Sigmoid colon (tissue), 7 donors: ENCODE measurements around the gene WWC2. TPM values are rescaled to one million over a fixed set of nuclear protein-coding genes. Genes with fewer than 3 reads are reported as not detected.

ENCODE experiments used
- DNase-seq: peaks from one replicate; pipeline ENCODE4 v3.0.0-alpha.2; 2019
- H3K27ac ChIP-seq, 4 donors: fragments of 200-600 bp; sonication (generic); one replicate each; pipeline ENCODE4 v1.5.1; 2016 to 2019; ENCODE audit warnings: mild to moderate bottlenecking in 1 of 4
- H3K27me3 ChIP-seq, 3 donors: fragments of 200-600 bp; sonication (generic); one replicate each; pipeline ENCODE4 v1.5.1; 2019; ENCODE audit warnings: mild to moderate bottlenecking in 1 of 3
- H3K36me3 ChIP-seq, 4 donors: fragments of 200-600 bp; sonication (generic); one replicate each; pipeline ENCODE4 v1.5.1; 2016 to 2019
- H3K4me1 ChIP-seq, 4 donors: fragments of 200-600 bp; sonication (generic); one replicate each; pipeline ENCODE4 v1.5.1; 2017 to 2019
- H3K4me3 ChIP-seq, 4 donors: fragments of 200-600 bp; sonication (generic); one replicate each; pipeline ENCODE4 v1.5.1; 2017 to 2019; ENCODE audit warnings: mild to moderate bottlenecking in 2 of 4, moderate library complexity in 1 of 4
- H3K9me3 ChIP-seq, 4 donors: fragments of 200-600 bp in 3 of 4; sonication (generic) in 3 of 4; one replicate each; pipeline versions ENCODE4 v1.5.1 to v1.6.1; 2013 to 2019
- EP300 ChIP-seq, 4 donors: sonication (generic); formaldehyde crosslinking; IDR thresholded peaks; one replicate each; pipeline ENCODE4 v1.6.1; 2017; ENCODE audit warnings: antibody characterized with exemption in 4 of 4
- POLR2A ChIP-seq, 2 donors: fragments of 450-650 bp; IDR thresholded peaks; one replicate each; pipeline ENCODE4 v1.6.1; 2016; ENCODE audit warnings: antibody characterized with exemption in 2 of 2, mild to moderate bottlenecking in 2 of 2, moderate library complexity in 2 of 2
- POLR2AphosphoS5 ChIP-seq, 4 donors: sonication (generic); formaldehyde crosslinking; IDR thresholded peaks; one replicate each; pipeline ENCODE4 v1.6.1; 2017; ENCODE audit warnings: antibody characterized with exemption in 4 of 4
- WGBS, 2 donors: extraction: QIAGEN DNeasy Blood & Tissue Kit; methylation state at CpG; one replicate each; pipeline ENCODE4 v1.1.7; 2013; 5-methylcytosine and 5-hydroxymethylcytosine counted together
- intact Hi-C: fragments of 100-400 bp; cut with DNase I; formaldehyde crosslinking; loops from one replicate; pipeline ENCODE4 v1.15.1; 2023
- polyA plus RNA-seq, 3 donors: library from polyadenylated mRNA; stranded (reverse); fragments of 200-250 nt; gene quantifications; one replicate each; pipeline ENCODE4 v1.2.3, GENCODE V29; 2013
- total RNA-seq, 4 donors: library from RNA; depleted of rRNA; stranded (reverse); fragments of >200 nt; gene quantifications; one replicate each; pipeline ENCODE4 v1.1.0, GENCODE V29; 2016
- TF ChIP-seq, protein P1 (sequence below), 4 experiments: fragments of 450-650 bp in 3 of 4; fragments of 200-600 bp in 1 of 4; IDR thresholded peaks; one replicate each; pipeline ENCODE4 v1.5.1; 2016 to 2019; ENCODE audit warnings: antibody characterized with exemption in 4 of 4, mild to moderate bottlenecking in 3 of 4, moderate library complexity in 2 of 4
- donor health status: healthy with polysubstance abuse.
- donor health status: Bipolar disorder and iron deficiency.
- donor health status: healthy.

The WWC2 gene
- total and polyA plus RNA-seq, 7 donors = 1.2 to 53.5 (median 27.0) TPM

- H3K27me3 ChIP-seq = no peaks in the 10 kb centered on the region
- WGBS, 2 donors = 2 to 3% methylated on average over 73 of the region's 73 CpGs
- H3K4me1 ChIP-seq = peaks cover 0 to 37% (median 25%) of the 10 kb centered on the region in 4 donors
- intact Hi-C loops = loop anchor here (5.0 kb wide), 1 partner anchor 43 kb away; no protein-coding TSS in a partner anchor
- no peaks in the 10 kb centered on the region for H3K36me3 ChIP-seq
- no peaks in the 10 kb centered on the region for H3K9me3 ChIP-seq
- peak; percentile 74 for DNase-seq
- H3K4me3 ChIP-seq = peak overlapping the region; percentile 71 to 95 (median 76)
- TF ChIP-seq EP300 (IDR thresholded peaks at IDR 0.05) (no peak), POLR2A (IDR thresholded peaks at IDR 0.05) (no peak), POLR2AphosphoS5 (IDR thresholded peaks at IDR 0.05) (no peak)
- TF ChIP-seq, protein P1, sequence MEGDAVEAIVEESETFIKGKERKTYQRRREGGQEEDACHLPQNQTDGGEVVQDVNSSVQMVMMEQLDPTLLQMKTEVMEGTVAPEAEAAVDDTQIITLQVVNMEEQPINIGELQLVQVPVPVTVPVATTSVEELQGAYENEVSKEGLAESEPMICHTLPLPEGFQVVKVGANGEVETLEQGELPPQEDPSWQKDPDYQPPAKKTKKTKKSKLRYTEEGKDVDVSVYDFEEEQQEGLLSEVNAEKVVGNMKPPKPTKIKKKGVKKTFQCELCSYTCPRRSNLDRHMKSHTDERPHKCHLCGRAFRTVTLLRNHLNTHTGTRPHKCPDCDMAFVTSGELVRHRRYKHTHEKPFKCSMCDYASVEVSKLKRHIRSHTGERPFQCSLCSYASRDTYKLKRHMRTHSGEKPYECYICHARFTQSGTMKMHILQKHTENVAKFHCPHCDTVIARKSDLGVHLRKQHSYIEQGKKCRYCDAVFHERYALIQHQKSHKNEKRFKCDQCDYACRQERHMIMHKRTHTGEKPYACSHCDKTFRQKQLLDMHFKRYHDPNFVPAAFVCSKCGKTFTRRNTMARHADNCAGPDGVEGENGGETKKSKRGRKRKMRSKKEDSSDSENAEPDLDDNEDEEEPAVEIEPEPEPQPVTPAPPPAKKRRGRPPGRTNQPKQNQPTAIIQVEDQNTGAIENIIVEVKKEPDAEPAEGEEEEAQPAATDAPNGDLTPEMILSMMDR (IDR thresholded peaks at IDR 0.05) = no peak
- peak overlapping the region; percentile 89 to 99 (median 97) for H3K27ac ChIP-seq
Observed at GRCh38 chr4:183099537-183100297, 660 bp downstream of the WWC2 start.

DNA sequence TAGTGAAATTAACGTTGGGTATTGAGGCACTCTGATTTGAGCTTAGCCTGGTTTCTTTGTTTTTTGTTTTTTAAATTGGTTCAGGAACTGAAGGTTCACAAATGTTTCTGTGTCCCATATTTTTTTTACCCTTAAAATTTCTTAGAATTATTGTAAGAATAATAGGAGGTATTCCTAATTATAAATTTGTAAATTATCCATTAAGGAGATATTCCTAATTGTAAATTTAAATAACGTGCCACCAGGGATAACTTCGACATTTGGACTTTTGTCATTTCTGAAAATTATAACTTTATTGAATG, 1.2 kb downstream of the WWC2 start:
- H3K27ac ChIP-seq = peak overlapping the region in 3 of 4 donors; percentile 89 to 97 (median 97)
- no peaks in the 10 kb centered on the region for H3K36me3 ChIP-seq
- H3K4me1 ChIP-seq = peaks cover 0 to 38% (median 25%) of the 10 kb centered on the region in 4 donors
- no peak for DNase-seq
- TF ChIP-seq, protein P1 (IDR thresholded peaks at IDR 0.05) = no peak
- no peak for TF ChIP-seq POLR2A (IDR thresholded peaks at IDR 0.05)
- TF ChIP-seq EP300 (IDR thresholded peaks at IDR 0.05) = no peak
- TF ChIP-seq POLR2AphosphoS5 (IDR thresholded peaks at IDR 0.05) = no peak
- no peaks in the 10 kb centered on the region for H3K27me3 ChIP-seq
- intact Hi-C loops = no loop called here
- 10 to 48% methylated on average over 3 of the region's 3 CpGs for WGBS, 2 donors
- H3K9me3 ChIP-seq = no peaks in the 10 kb centered on the region
- H3K4me3 ChIP-seq = peak overlapping the region; percentile 71 to 95 (median 76)

DNA sequence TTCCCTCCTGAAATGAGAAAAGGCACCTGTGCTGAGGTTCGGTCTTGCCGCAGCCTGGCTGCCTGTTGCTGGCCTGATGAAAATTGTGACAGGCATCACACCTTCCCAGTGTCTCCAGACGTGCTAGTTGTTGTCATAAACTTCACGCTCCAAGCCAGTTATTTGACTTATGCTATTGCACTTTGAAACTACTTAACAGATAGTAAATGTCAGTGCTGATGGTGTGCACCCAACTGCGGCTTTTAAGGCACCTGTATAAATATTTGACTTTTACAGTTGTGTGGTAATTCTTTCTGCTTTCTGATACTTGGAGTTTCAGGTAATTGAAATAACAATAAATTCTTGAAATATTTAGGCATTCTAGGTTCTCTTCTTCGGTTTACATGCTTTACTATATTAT, 1.8 kb downstream of the WWC2 start:
- 17 to 63% methylated on average over 6 of the region's 6 CpGs for WGBS, 2 donors
- Histone ChIP-seq H3K4me1 (peaks cover 0 to 38% (median 25%) of the 10 kb centered on the region in 4 donors), H3K27ac (peak overlapping the region in 2 of 4 donors; percentile 97), H3K27me3 (no peaks in the 10 kb centered on the region), H3K4me3 (peak overlapping the region; percentile 1 to 95 (median 75)), H3K9me3 (no peaks in the 10 kb centered on the region), H3K36me3 (no peaks in the 10 kb centered on the region)
- intact Hi-C loops = no loop called here
- DNase-seq = no peak
- no peak for TF ChIP-seq POLR2AphosphoS5 (IDR thresholded peaks at IDR 0.05)
- TF ChIP-seq, protein P1 (IDR thresholded peaks at IDR 0.05) = no peak
- TF ChIP-seq EP300 (IDR thresholded peaks at IDR 0.05) = no peak
- no peak for TF ChIP-seq POLR2A (IDR thresholded peaks at IDR 0.05)

GRCh38 chr4:183101956-183102480, 3.0 kb downstream of the WWC2 start:
- TF ChIP-seq, protein P1 (IDR thresholded peaks at IDR 0.05) = no peak
- no peak for TF ChIP-seq POLR2A (IDR thresholded peaks at IDR 0.05)
- no peak for TF ChIP-seq POLR2AphosphoS5 (IDR thresholded peaks at IDR 0.05)
- no peak for TF ChIP-seq EP300 (IDR thresholded peaks at IDR 0.05)
- Histone ChIP-seq H3K27me3 (no peaks in the 10 kb centered on the region), H3K27ac (no peak overlapping the region), H3K4me3 (no peak overlapping the region), H3K36me3 (no peaks in the 10 kb centered on the region), H3K4me1 (peaks cover 0 to 38% (median 25%) of the 10 kb centered on the region in 4 donors), H3K9me3 (no peaks in the 10 kb centered on the region)
- intact Hi-C loops = no loop called here
- WGBS, 2 donors = 21 to 69% methylated on average over 4 of the region's 4 CpGs
- DNase-seq = no peak
